Upper lobe of left lung (tissue), 4 donors: ENCODE results near the gene PRR29.

ENCODE experiments used
- CTCF ChIP-seq, 6 experiments: fragments of 450-650 bp in 4 of 6; fragments of 200-600 bp in 2 of 6; sonication (generic) in 2 of 6; IDR thresholded peaks; one replicate each; pipeline ENCODE4 v1.5.1; 2016 to 2019; ENCODE audit warnings: antibody characterized with exemption in 6 of 6
- EP300 ChIP-seq, 4 donors: sonication (generic); formaldehyde crosslinking; IDR thresholded peaks; one replicate each; pipeline ENCODE4 v1.5.1; 2017; ENCODE audit warnings: antibody characterized with exemption in 4 of 4, control low read depth in 2 of 4
- POLR2A ChIP-seq, 4 donors: fragments of 450-650 bp; IDR thresholded peaks; one replicate each; pipeline ENCODE4 v1.5.1; 2016 to 2017; ENCODE audit warnings: antibody characterized with exemption in 4 of 4, mild to moderate bottlenecking in 2 of 4
- POLR2AphosphoS5 ChIP-seq, 2 donors: sonication (generic); formaldehyde crosslinking; IDR thresholded peaks; one replicate each; pipeline ENCODE4 v1.5.1; 2017; ENCODE audit warnings: antibody characterized with exemption in 2 of 2

GRCh38 chr17:64037802-64038201 lies 39.7 kb downstream of the PRR29 start:
- TF ChIP-seq CTCF (IDR thresholded peaks at IDR 0.05) (no peak), EP300 (IDR thresholded peaks at IDR 0.05) (no peak), POLR2A (IDR thresholded peaks at IDR 0.05) (no peak), POLR2AphosphoS5 (IDR thresholded peaks at IDR 0.05) (no peak)
